Lower leg skin (tissue), 3 donors: ENCODE data around the gene UTS2R.

Source experiments
- POLR2A ChIP-seq, 2 donors: fragments of 450-650 bp; IDR thresholded peaks; one replicate each; pipeline ENCODE4 v1.6.1; 2016 to 2017; ENCODE audit warnings: antibody characterized with exemption in 2 of 2, mild to moderate bottlenecking in 1 of 2, moderate library complexity in 1 of 2
- TF ChIP-seq, protein P1 (sequence below), 3 donors: fragments of 450-650 bp; IDR thresholded peaks; one replicate each; pipeline ENCODE4 v1.5.1; 2016; ENCODE audit warnings: antibody characterized with exemption in 3 of 3, mild to moderate bottlenecking in 3 of 3, moderate library complexity in 2 of 3

DNA sequence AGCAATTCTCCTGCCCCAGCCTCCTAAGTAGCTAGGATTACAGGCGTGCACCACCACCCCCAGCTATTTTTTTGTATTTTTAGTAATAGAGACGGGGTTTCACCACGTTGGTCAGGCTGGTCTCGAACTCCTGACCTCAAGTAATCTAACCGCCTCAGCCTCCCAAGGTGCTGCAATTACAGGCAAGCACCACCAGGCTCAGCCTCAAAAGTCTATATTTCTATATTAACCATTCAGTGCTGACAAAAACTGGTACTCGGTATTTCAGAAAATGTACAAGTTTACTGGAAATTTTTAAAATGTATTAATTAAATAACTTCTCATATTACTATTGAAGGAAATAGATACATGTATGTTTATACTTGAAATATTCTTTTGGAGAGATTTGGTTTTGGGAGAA, 45.2 kb downstream of the UTS2R start:
- TF ChIP-seq, protein P1, sequence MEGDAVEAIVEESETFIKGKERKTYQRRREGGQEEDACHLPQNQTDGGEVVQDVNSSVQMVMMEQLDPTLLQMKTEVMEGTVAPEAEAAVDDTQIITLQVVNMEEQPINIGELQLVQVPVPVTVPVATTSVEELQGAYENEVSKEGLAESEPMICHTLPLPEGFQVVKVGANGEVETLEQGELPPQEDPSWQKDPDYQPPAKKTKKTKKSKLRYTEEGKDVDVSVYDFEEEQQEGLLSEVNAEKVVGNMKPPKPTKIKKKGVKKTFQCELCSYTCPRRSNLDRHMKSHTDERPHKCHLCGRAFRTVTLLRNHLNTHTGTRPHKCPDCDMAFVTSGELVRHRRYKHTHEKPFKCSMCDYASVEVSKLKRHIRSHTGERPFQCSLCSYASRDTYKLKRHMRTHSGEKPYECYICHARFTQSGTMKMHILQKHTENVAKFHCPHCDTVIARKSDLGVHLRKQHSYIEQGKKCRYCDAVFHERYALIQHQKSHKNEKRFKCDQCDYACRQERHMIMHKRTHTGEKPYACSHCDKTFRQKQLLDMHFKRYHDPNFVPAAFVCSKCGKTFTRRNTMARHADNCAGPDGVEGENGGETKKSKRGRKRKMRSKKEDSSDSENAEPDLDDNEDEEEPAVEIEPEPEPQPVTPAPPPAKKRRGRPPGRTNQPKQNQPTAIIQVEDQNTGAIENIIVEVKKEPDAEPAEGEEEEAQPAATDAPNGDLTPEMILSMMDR (IDR thresholded peaks at IDR 0.05), result no peak
- no peak for TF ChIP-seq POLR2A (IDR thresholded peaks at IDR 0.05)
